SK-N-SH treated with all-trans-retinoic acid at 6 μM for 48 hours (cell line): ENCODE results near the gene JOSD2.

Experiments
- ATAC-seq: fragments of 200-7000 bp; cut with Tn5 transposase; 3 replicates; pipeline ENCODE4 v1.9.1; 2020; ENCODE audit warnings: mild to moderate bottlenecking, moderate library complexity
- ARNTL ChIP-seq: fragments of 450-650 bp; formaldehyde crosslinking; IDR thresholded peaks from 2 replicates; pipeline ENCODE4 v1.5.0; 2020; ENCODE audit warnings: low read depth, mild to moderate bottlenecking, moderate library complexity, borderline replicate concordance
- BACH2 ChIP-seq: fragments of 250-450 bp; sonication (Bioruptor Pico); IDR thresholded peaks from 2 replicates; pipeline ENCODE4 v1.9.0; 2021; ENCODE audit warnings: mild to moderate bottlenecking, borderline replicate concordance
- CREB5 ChIP-seq: fragments of 250-450 bp; sonication (Bioruptor Pico); IDR thresholded peaks from 2 replicates; pipeline ENCODE4 v1.5.1; 2020; ENCODE audit warnings: low read depth, mild to moderate bottlenecking, moderate library complexity
- CSDC2 ChIP-seq: fragments of 250-450 bp; sonication (Bioruptor Pico); IDR thresholded peaks from 2 replicates; pipeline ENCODE4 v1.5.0; 2020; ENCODE audit warnings: mild to moderate bottlenecking, moderate library complexity
- CSRNP3 ChIP-seq: fragments of 250-450 bp; sonication (Bioruptor Pico); IDR thresholded peaks from 2 replicates; pipeline ENCODE4 v1.5.1; 2021; ENCODE audit warnings: mild to moderate bottlenecking, moderate library complexity
- ESRRG ChIP-seq: fragments of 250-450 bp; sonication (Bioruptor Pico); IDR thresholded peaks from 2 replicates; pipeline ENCODE4 v1.6.1; 2021; ENCODE audit warnings: mild to moderate bottlenecking
- GLIS3 ChIP-seq: fragments of 250-450 bp; sonication (Bioruptor Pico); IDR thresholded peaks from 2 replicates; pipeline ENCODE4 v1.5.0; 2020; ENCODE audit warnings: mild to moderate bottlenecking, moderate library complexity
- ISL1 ChIP-seq: fragments of 250-450 bp; sonication (Bioruptor Pico); IDR thresholded peaks from 2 replicates; pipeline ENCODE4 v2.1.2; 2022; ENCODE audit warnings: mild to moderate bottlenecking, moderate library complexity
- OSR1 ChIP-seq: fragments of 250-450 bp; sonication (Bioruptor Pico); IDR thresholded peaks from 2 replicates; pipeline ENCODE4 v1.8.0; 2022; ENCODE audit warnings: moderate library complexity, mild to moderate bottlenecking, inconsistent platforms
- PATZ1 ChIP-seq: fragments of 250-450 bp; sonication (Bioruptor Pico); IDR thresholded peaks from 2 replicates; pipeline ENCODE4 v1.8.0; 2020; ENCODE audit warnings: mild to moderate bottlenecking, moderate library complexity, borderline replicate concordance
- POU6F1 ChIP-seq: fragments of 250-450 bp; sonication (Bioruptor Pico); IDR thresholded peaks from 2 replicates; pipeline ENCODE4 v1.8.0; 2021; ENCODE audit warnings: low read depth, mild to moderate bottlenecking, moderate library complexity, borderline replicate concordance
- PPARA ChIP-seq: fragments of 250-450 bp; sonication (Bioruptor Pico); IDR thresholded peaks from 2 replicates; pipeline ENCODE4 v1.5.0; 2020; ENCODE audit warnings: mild to moderate bottlenecking, borderline replicate concordance
- RARB ChIP-seq: fragments of 250-450 bp; sonication (Bioruptor Pico); IDR thresholded peaks from 2 replicates; pipeline ENCODE4 v1.8.0; 2021; ENCODE audit warnings: mild to moderate bottlenecking, moderate library complexity
- TCF4 ChIP-seq: fragments of 250-450 bp; sonication (Bioruptor Pico); IDR thresholded peaks from 2 replicates; pipeline ENCODE4 v1.8.0; 2021; ENCODE audit warnings: mild to moderate bottlenecking, moderate library complexity, borderline replicate concordance
- TOX ChIP-seq: fragments of 250-450 bp; sonication (Bioruptor Pico); IDR thresholded peaks from 2 replicates; pipeline ENCODE4 v1.8.0; 2021; ENCODE audit warnings: mild to moderate bottlenecking, moderate library complexity, borderline replicate concordance
- TSHZ2 ChIP-seq: fragments of 250-450 bp; sonication (Bioruptor Pico); IDR thresholded peaks from 2 replicates; pipeline ENCODE4 v1.5.0; 2020; ENCODE audit warnings: mild to moderate bottlenecking, moderate library complexity
- ZC3H10 ChIP-seq: fragments of 250-450 bp; sonication (Bioruptor Pico); IDR thresholded peaks from 2 replicates; pipeline ENCODE4 v1.5.1; 2021; ENCODE audit warnings: mild to moderate bottlenecking, moderate library complexity
- ZFP3 ChIP-seq: fragments of 250-450 bp; sonication (Bioruptor Pico); IDR thresholded peaks from 2 replicates; pipeline ENCODE4 v1.5.0; 2020; ENCODE audit warnings: mild to moderate bottlenecking, moderate library complexity
- ZFP30 ChIP-seq: fragments of 450-650 bp; formaldehyde crosslinking; IDR thresholded peaks from 2 replicates; pipeline ENCODE4 v1.5.0; 2022; ENCODE audit warnings: mild to moderate bottlenecking, moderate library complexity
- ZNF565 ChIP-seq: fragments of 450-650 bp; formaldehyde crosslinking; conservative IDR thresholded peaks from 2 replicates; pipeline ENCODE4 v1.5.0; 2020; ENCODE audit warnings: low read depth, mild to moderate bottlenecking, moderate library complexity
- ZNF8 ChIP-seq: fragments of 450-650 bp; formaldehyde crosslinking; IDR thresholded peaks from 2 replicates; pipeline ENCODE4 v1.5.0; 2020; ENCODE audit warnings: mild to moderate bottlenecking, moderate library complexity

Gene JOSD2

GRCh38 chr19:50549059-50549926 is 38.3 kb upstream of the JOSD2 start:
- TF ChIP-seq RARB (no peak), BACH2 (no peak), ZFP3 (CRISPR knock-in tag) (no peak), POU6F1 (CRISPR knock-in tag) (no peak), ESRRG (no peak), ZNF8 (CRISPR knock-in tag) (no peak), ZFP30 (CRISPR knock-in tag) (no peak), PATZ1 (CRISPR knock-in tag) (no peak), TCF4 (CRISPR knock-in tag) (no peak), ZC3H10 (no peak), TSHZ2 (no peak), OSR1 (CRISPR knock-in tag) (no peak), CSDC2 (no peak), CREB5 (no peak)
- no peak for ATAC-seq

- TF ChIP-seq BACH2 (no peak), PPARA (CRISPR knock-in tag) (no peak), GLIS3 (no peak), ZFP30 (CRISPR knock-in tag) (no peak), TSHZ2 (no peak), CSRNP3 (CRISPR knock-in tag) (no peak), ZNF565 (CRISPR knock-in tag) (no peak), TCF4 (CRISPR knock-in tag) (no peak), ARNTL (no peak), ZFP3 (CRISPR knock-in tag) (no peak), CREB5 (no peak), ZNF8 (CRISPR knock-in tag) (no peak), PATZ1 (CRISPR knock-in tag) (no peak), ISL1 (CRISPR knock-in tag) (no peak), ZC3H10 (no peak), CSDC2 (no peak), TOX (CRISPR knock-in tag) (no peak), ESRRG (no peak)
Observed at GRCh38 chr19:50548191-50549058, 37.4 kb upstream of the JOSD2 start.

More at GRCh38 chr19:50548191-50549058, 37.4 kb upstream of the JOSD2 start:
- ATAC-seq, result no peak
